HCEC 1CT (cell line): ENCODE data around the gene CENPVL1.
"Not testable (repeated sequence)": the region's sequence is repeated elsewhere in the genome, so short reads cannot be mapped to it uniquely, and the experiment has no call there.

Experiments used
- DNase-seq: peaks from one replicate; pipeline ENCODE4 v3.0.0-alpha.2; 2017

CENPVL1 gene

GRCh38 chrX:51710277-51711164, at the start of gene CENPVL1:
Gene CENPVL1 (plus strand): TSS chrX:51710512. CDS start chrX:51710512, 0 bp downstream.
- not testable (repeated sequence) for DNase-seq

- no peak for DNase-seq
Measured at GRCh38 chrX:51665981-51666380, 44.3 kb upstream of the CENPVL1 start.

GRCh38 chrX:51679689-51680433, 30.5 kb upstream of the CENPVL1 start:
- DNase-seq = not testable (repeated sequence)

- DNase-seq = not testable (repeated sequence)
Measured at GRCh38 chrX:51681808-51682719, 28.2 kb upstream of the CENPVL1 start.

GRCh38 chrX:51682720-51683062, 27.6 kb upstream of the CENPVL1 start, which contains the start of gene CENPVL2:
Gene CENPVL2 (minus strand): TSS chrX:51682831. CDS start chrX:51682831, 0 bp downstream.
- DNase-seq = not testable (repeated sequence)

- DNase-seq = no peak
Measured at GRCh38 chrX:51694254-51694653, 16.1 kb upstream of the CENPVL1 start.

- no peak for DNase-seq
Measured at GRCh38 chrX:51697397-51697796, 12.9 kb upstream of the CENPVL1 start.

- DNase-seq = not testable (repeated sequence)
Measured at GRCh38 chrX:51712943-51713647, 2.8 kb downstream of the CENPVL1 start.

GRCh38 chrX:51728202-51728601, 17.9 kb downstream of the CENPVL1 start:
- no peak for DNase-seq

- no peak for DNase-seq
Measured at GRCh38 chrX:51737091-51737490, 26.8 kb downstream of the CENPVL1 start.

GRCh38 chrX:51742586-51742985, 32.3 kb downstream of the CENPVL1 start:
- no peak for DNase-seq

GRCh38 chrX:51743179-51743957, 33.1 kb downstream of the CENPVL1 start, which contains the start of gene GSPT2:
Gene GSPT2 (plus strand): TSS chrX:51743442. CDS start chrX:51743627, 185 bp downstream.
- DNase-seq = peak; percentile 53

- no peak for DNase-seq
Measured at GRCh38 chrX:51747671-51748070, 37.4 kb downstream of the CENPVL1 start.

- DNase-seq = no peak
Measured at GRCh38 chrX:51759055-51759839, 48.9 kb downstream of the CENPVL1 start.

- no peak for DNase-seq
Measured at GRCh38 chrX:51760657-51761056, 50.3 kb downstream of the CENPVL1 start.
